NCI-H146 treated with DMSO at 0.1 percent for 48 hours (cell line): ENCODE measurements around the gene PLXNB2.
A peak's percentile ranks its signal among the peaks of the same experiment; 100 is the strongest.

Experiments
- DNase-seq: peaks from one replicate; lab custom pipeline; 2025; ENCODE audit not compliant: unreplicated experiment; lab: John Stamatoyannopoulos, UW

The PLXNB2 gene

DNA sequence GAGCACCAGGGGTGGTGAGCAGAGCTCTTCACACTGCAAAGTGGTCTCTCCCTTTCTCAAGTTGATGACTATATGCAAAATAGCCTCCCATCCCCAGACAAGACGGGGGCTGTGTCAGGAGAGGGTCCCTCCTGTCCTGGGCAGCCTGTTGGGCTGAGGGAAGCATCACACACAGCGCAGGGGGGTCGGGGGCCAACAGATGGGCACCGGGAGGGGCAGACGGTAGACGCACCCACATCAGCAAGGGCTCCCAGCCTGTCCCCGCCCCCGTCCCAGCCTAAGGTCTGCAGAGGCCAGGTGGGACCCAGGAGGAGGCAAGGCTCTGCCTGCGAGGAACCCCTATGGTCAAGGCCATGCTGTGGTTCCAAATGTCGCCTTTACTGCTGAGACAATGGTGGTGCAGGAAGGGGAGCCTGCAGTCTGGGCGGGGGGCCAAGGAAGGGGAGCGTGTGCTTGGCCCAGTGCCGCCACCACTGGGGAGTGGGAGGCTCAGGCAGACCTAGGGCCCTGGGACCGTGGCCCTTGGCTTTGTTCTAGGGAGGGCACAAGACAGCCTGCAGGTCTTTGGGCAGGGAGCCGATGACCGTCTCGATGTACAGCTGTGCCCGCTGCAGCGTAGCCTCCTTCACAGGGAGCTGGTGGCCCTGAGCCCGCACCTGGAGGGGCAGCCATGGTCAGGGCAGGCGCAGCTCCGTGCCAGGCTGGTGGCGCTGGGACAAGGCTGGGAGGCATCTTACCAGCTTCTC, 4.3 kb upstream of the PLXNB2 start:
- DNase-seq = no peak

- DNase-seq = no peak
Measured at GRCh38 chr22:50310949-50311444, 3.6 kb upstream of the PLXNB2 start.

- DNase-seq = no peak
Measured at GRCh38 chr22:50310031-50310722, 2.7 kb upstream of the PLXNB2 start.

GRCh38 chr22:50309601-50309991, 2.1 kb upstream of the PLXNB2 start:
- DNase-seq = no peak

DNA sequence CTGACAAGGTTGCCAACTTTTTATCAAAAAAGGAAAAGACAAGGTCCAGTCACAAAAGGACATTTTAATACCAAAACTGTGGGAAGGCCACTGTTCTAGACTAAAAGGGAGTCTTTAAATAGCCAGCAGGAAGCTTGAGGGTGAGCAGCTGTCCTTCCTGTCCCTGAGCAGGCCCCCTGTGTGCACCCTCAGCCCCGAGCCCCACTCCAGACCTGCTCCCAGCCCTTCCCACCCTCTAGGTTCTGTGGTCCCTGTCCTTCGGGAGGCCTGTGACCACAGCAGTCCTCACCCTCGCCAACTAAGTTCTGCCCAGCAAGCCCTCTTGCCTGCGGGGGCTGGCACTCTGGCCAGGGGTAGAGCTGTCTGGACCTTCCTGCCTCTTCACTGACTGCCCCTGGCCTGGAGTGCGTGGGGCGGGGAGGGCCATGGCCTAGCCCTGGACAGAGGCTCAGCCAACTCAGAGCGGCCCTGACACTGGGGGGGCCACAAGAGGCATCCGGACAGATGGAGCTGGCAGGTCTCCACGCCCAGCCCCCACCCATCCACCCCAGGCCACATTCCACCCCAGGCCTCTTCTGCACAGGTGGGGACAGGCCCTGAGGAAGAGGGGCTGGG, 1.6 kb upstream of the PLXNB2 start:
- no peak for DNase-seq

DNA sequence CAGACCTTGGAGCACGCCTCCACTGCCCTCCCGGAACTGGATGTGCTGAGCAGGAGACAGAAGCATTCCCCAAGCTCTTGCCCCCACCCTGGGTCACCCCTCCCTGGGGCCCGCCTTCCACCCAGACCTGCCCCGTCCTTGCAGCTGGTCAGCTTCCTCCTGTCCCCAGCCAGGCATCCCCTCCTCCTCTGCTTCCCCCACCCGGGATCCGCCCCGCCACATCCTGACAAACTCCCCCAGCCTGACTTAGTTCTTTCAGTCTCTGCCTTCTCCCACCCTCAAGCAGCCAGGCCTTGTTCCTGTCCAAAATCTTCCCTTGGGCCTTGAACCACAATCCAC, 1.1 kb upstream of the PLXNB2 start:
- DNase-seq = no peak

DNA sequence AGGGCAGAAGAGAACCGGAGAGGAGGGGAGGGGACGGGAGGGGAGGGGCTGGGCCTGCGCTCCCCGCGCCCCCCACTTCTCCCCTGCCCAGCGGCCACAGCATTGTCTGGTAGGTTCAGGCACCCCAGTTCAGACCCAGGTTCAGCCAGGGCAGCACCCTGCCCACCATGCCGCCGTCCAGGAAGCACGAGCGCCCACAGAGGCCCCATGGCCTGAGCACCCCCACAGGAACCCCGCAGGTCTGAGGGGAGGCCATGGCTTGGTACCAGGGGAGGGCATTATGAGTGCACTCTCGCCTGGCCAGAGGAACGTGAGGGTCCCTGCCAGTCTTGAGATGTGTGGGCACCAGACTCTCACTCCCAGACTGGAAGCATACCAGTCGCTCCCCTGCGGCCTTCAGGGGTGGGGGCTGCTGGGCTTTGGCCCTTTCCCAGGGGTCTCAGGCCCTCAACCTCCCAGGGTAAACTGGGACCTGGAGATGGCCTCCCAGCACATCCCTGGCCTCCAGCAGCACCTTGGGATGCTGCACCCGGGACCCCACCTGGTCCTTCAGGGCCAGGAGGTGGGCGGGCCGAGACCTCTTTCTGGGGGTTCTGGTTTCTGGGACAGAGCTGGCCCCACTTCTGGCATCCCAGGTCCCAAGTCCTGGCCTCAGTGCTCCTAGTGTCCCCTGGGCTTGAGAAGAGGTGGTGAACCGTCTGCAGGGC, 597 bp upstream of the PLXNB2 start:
- no peak for DNase-seq

GRCh38 chr22:50305923-50306566, 1.4 kb downstream of the PLXNB2 start:
- peak; percentile 12 for DNase-seq

- no peak for DNase-seq
Measured at GRCh38 chr22:50305393-50305922, 2.0 kb downstream of the PLXNB2 start.

DNA sequence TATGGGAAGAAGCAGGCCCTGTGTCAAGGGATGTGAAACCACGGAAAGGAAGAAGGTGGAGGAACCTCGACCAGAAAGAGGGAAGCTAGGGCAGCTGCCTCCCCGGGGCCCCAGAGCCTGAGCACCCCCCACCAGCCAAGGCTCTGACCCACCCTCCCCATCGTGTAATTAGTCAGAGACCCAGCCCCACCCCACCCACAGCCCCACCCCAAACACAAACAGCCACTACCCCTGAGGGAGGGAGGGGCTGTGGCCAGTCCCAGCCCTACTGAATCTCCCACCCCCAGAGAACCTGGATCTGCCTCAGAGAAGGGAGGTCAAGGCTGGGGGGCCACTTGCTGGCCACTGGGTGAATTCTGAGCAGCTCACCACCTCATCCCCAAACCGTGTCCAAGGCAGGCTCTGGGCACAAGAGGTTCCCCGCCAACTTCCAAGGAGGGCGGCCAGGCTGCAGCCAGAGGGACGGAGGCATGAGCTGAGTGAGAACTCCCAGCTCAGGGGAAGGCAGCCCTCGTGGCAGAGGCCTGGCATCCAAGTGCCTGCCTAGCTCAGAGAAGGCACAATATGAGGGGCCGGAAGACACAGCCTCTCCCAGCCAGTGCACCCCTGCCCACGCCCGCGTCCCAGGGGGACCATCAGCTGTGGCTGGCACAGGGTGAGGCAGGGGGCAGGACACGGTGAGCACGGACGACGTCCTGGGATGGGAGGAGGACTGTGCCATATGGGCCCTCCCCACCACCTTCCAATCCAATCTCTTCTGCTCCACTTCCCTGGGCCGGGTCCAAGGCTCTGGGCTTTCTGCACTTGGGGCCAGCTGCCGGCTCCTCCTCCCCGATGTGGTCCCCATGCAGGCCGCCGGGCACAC, 2.7 kb downstream of the PLXNB2 start:
- DNase-seq = no peak

GRCh38 chr22:50303848-50304527, 3.5 kb downstream of the PLXNB2 start:
- no peak for DNase-seq

- no peak for DNase-seq
Measured at GRCh38 chr22:50303515-50303847, 4.0 kb downstream of the PLXNB2 start.

DNA sequence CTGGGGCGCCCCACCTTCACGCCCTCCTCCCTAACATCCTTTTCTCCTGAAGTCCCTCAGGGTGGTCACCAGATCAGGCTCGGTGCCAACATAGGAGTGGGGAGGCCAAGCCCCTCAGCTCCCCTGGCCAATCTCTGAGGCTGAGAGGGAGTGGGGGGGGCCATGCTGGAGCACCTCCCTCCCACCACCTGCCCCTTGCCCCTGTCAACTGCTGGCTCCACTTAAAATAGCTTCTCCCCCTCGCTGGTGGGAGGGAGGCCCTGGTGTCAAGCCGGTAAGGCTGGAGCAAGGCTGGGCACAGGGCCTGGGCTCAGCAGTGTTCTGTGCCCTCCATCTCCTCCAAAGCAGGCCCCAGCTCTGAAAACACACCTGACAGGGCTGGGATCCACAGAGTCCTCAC, 4.9 kb downstream of the PLXNB2 start:
- no peak for DNase-seq

GRCh38 chr22:50302041-50302541, 5.4 kb downstream of the PLXNB2 start:
- no peak for DNase-seq

- no peak for DNase-seq
Measured at GRCh38 chr22:50301581-50301991, 5.9 kb downstream of the PLXNB2 start.

- no peak for DNase-seq
Measured at GRCh38 chr22:50300620-50301257, 6.7 kb downstream of the PLXNB2 start.

GRCh38 chr22:50299785-50300619, 7.4 kb downstream of the PLXNB2 start:
- DNase-seq = no peak
